Lower lobe of right lung (tissue), 2 donors: ENCODE results near the gene PPIA. TPM values are rescaled to one million over a fixed set of nuclear protein-coding genes. Genes with fewer than 3 reads are reported as not detected.
"Not testable (repeated sequence)": the region's sequence is repeated elsewhere in the genome, so short reads cannot be mapped to it uniquely, and the experiment has no call there.

Experiments
- ATAC-seq, 2 donors: fragments of 200-7000 bp; cut with Tn5 transposase; one replicate each; pipeline ENCODE4 v1.9.1; 2020 to 2022; ENCODE audit warnings: mild to moderate bottlenecking in 2 of 2, moderate library complexity in 2 of 2
- DNase-seq: peaks from one replicate; pipeline ENCODE4 v3.0.0-alpha.2; 2020
- H3K27ac ChIP-seq: fragments of 200-600 bp; one replicate; pipeline ENCODE4 v1.8.0; 2022
- H3K27me3 ChIP-seq: fragments of 200-600 bp; one replicate; pipeline ENCODE4 v1.8.0; 2022; ENCODE audit warnings: low read depth
- H3K36me3 ChIP-seq: fragments of 200-600 bp; one replicate; pipeline ENCODE4 v1.8.0; 2022; ENCODE audit warnings: mild to moderate bottlenecking
- H3K4me1 ChIP-seq: fragments of 200-600 bp; one replicate; pipeline ENCODE4 v1.8.0; 2022
- H3K4me3 ChIP-seq: fragments of 200-600 bp; one replicate; pipeline ENCODE4 v1.8.0; 2022; ENCODE audit warnings: mild to moderate bottlenecking
- H3K9me3 ChIP-seq: fragments of 200-600 bp; one replicate; pipeline ENCODE4 v1.8.0; 2022
- CTCF ChIP-seq: fragments of 200-600 bp; IDR thresholded peaks from one replicate; pipeline ENCODE4 v1.8.0; 2022; ENCODE audit warnings: antibody characterized with exemption, mild to moderate bottlenecking
- intact Hi-C: fragments of 100-400 bp; cut with DNase I; formaldehyde crosslinking; loops from one replicate; pipeline ENCODE4 v1.11.0; 2022
- total RNA-seq: library from RNA; stranded (reverse); fragmentation: NEBNext Ultra II Directional; extraction: Animal tissue kit (Norgen Biotek cat#: 25700); gene quantifications from one replicate; pipeline ENCODE4 v1.2.1, GENCODE V29; 2021
- donor health status: DM: no; HTN: yes; CAD: no; lungs with severe emphysema.

PPIA gene
- total RNA-seq, 1 donor from 2014 or later, result 964 TPM

DNA sequence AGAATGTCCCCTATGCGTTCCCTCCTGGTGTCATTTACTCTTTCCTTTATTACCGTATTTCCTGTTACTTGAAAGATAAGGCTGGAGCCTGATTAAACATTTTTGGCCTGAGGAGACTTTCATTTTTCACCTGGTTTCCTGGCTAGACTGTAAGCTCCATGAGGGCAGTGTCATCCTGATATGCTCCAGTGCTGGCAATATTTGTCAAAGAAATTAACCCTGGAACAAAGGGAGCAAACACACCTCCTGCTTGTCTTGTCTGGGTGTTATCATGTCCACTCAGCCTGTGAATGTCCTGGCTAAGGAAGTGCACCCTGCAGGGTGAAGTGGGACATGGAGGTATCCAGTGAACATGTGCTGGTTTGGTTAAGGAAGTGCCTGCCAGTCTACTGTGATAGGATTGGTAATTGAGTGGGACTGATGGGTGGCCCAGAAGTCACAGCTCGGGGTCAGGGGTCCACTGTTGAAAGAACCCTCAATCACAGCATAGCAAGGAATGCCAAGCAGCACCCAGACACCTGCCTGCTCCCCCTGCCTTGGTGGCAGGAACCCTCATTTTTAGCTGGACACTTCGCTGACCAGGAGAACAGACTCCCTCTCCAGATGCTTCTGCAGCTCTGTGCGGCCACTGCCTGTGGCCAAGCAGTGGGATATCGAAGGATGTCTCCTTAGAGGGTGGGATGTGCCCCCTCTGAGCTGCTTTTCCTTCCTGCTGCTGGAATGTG, 20.9 kb upstream of the PPIA start:
- no peak overlapping the region for H3K27ac ChIP-seq

DNA sequence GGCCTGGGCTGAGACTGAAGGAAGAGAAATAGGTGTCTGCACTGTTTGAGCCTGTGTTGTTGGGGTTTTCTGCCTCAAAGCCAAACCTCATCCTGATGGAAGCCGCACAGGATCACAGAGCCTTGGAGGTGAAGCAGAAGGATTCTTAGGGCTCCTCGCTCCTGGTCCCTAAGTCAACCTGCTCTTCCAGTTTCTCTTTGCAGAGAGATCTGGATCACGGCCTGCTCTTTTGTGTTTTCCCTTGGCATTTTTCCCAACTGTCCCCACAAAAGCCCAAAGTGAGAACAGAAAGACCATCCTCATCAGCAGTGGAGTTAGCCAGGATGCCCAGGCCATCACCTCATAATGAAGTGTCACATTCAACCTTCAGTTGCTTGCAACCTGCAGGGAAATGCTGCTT, 20.3 kb upstream of the PPIA start:
- Histone ChIP-seq H3K27me3 (no peaks in the 10 kb centered on the region), H3K9me3 (no peaks in the 10 kb centered on the region), H3K36me3 (no peaks in the 10 kb centered on the region), H3K4me3 (no peak overlapping the region), H3K27ac (no peak overlapping the region), H3K4me1 (peaks cover 5% of the 10 kb centered on the region)
- TF ChIP-seq CTCF, result no peak
- DNase-seq, result no peak
- no peak for ATAC-seq
- intact Hi-C loops, result no loop called here

More for the DNA sequence above, 20.9 kb upstream of the PPIA start:
- H3K27me3 ChIP-seq, result no peaks in the 10 kb centered on the region
- H3K9me3 ChIP-seq, result no peaks in the 10 kb centered on the region
- H3K4me1 ChIP-seq, result peaks cover 4% of the 10 kb centered on the region
- DNase-seq, result no peak
- no peak for ATAC-seq
- intact Hi-C loops, result no loop called here
- no peak overlapping the region for H3K4me3 ChIP-seq
- H3K36me3 ChIP-seq, result no peaks in the 10 kb centered on the region
- TF ChIP-seq CTCF, result no peak

DNA sequence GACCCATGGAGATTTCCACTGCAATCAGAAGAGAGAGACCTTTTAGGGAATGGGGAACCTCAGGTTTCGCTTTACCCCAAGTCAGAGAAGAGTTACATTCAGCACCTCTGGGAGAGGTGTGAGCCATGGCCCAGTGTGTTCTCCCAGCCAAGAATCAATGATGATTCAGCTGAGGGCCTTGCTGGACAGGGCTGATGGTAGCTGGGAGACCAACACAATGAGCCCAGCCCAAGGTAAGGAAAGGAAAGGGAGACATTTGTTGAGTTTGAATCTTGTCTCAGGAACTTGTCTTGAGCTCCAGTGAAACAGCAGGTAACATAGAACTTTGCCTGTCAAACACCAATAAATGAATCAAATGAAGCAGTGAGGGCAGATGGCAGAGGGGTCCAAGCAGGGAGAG, 14.0 kb upstream of the PPIA start:
- no peak overlapping the region for H3K4me3 ChIP-seq
- H3K4me1 ChIP-seq, result peaks cover 5% of the 10 kb centered on the region
- no peaks in the 10 kb centered on the region for H3K36me3 ChIP-seq
- no peaks in the 10 kb centered on the region for H3K9me3 ChIP-seq
- no peak for DNase-seq
- intact Hi-C loops, result no loop called here
- no peaks in the 10 kb centered on the region for H3K27me3 ChIP-seq
- no peak for ATAC-seq
- no peak for TF ChIP-seq CTCF
- no peak overlapping the region for H3K27ac ChIP-seq

DNA sequence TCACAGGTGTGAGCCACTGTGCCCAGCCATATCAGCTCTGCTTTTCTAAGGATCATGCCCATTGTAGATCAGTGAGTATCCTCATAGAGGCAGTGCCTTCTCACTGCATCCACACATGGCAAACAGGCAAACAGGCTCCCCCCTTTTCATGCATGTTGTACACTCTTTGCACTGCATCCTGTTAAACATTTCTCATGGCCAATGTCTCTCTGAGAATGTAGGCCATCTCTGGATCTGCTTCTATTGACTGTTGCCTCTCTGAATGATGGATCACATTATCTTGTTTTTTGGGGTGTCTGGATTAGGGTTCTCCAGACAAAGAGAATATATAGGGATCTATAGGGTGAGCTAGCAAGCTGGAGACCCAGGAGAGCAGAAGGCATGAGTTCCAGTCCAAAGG, 13.1 kb upstream of the PPIA start:
- H3K4me3 ChIP-seq, result no peak overlapping the region
- no peaks in the 10 kb centered on the region for H3K27me3 ChIP-seq
- intact Hi-C loops, result no loop called here
- peaks cover 5% of the 10 kb centered on the region for H3K4me1 ChIP-seq
- TF ChIP-seq CTCF, result no peak
- no peaks in the 10 kb centered on the region for H3K9me3 ChIP-seq
- ATAC-seq (no peak), DNase-seq (no peak)
- no peak overlapping the region for H3K27ac ChIP-seq
- no peaks in the 10 kb centered on the region for H3K36me3 ChIP-seq

- intact Hi-C loops, result no loop called here
- DNase-seq (no peak), ATAC-seq (no peak)
- Histone ChIP-seq H3K4me1 (peaks cover 5% of the 10 kb centered on the region), H3K4me3 (no peak overlapping the region), H3K9me3 (no peaks in the 10 kb centered on the region), H3K27ac (no peak overlapping the region), H3K36me3 (no peaks in the 10 kb centered on the region), H3K27me3 (no peaks in the 10 kb centered on the region)
- TF ChIP-seq CTCF, result no peak
Observed at GRCh38 chr7:44784364-44784763, 12.1 kb upstream of the PPIA start.

DNA sequence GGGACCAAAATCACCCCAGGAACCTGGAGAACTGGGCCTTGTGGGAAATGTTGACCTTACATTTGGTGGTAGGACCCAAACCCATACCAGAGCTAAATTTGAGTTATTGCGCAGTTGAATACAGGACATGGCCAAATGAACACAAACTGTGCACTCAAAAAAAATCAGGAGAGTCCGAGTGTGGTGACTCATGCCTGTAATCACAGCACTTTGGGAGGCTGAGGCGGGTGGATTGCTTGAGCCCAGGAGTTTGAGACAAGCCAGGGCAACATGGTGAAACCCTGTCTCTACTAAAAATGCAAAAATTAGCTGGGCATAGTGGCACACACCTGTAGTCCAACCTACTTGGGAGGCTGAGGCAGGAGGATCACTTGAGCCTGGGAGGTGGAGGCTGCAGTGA, 11.3 kb upstream of the PPIA start:
- H3K9me3 ChIP-seq, DNase-seq, intact Hi-C loops: not testable (repeated sequence)

More for the DNA sequence above, 11.3 kb upstream of the PPIA start:
- H3K4me3 ChIP-seq, ATAC-seq, H3K27me3 ChIP-seq, H3K36me3 ChIP-seq, H3K4me1 ChIP-seq, H3K27ac ChIP-seq: not testable (repeated sequence)
